IPS-20b (cell line): ENCODE data around the gene DAPK2.

Experiments used
- H3K27ac ChIP-seq: one replicate; pipeline ENCODE4 v1.5.1; 2013; ENCODE audit warnings: low read length
- H3K27me3 ChIP-seq: 2 replicates; pipeline ENCODE4 v1.6.1; 2013; ENCODE audit warnings: mild to moderate bottlenecking, low read length, inconsistent platforms; ENCODE audit not compliant: insufficient read depth
- H3K36me3 ChIP-seq: 2 replicates; pipeline ENCODE4 v1.6.1; 2013; ENCODE audit warnings: low read depth, mild to moderate bottlenecking, inconsistent platforms, low read length, moderate library complexity; ENCODE audit not compliant: insufficient read depth
- H3K4me1 ChIP-seq: 2 replicates; pipeline ENCODE4 v1.6.1; 2013; ENCODE audit warnings: mild to moderate bottlenecking, control low read depth, inconsistent platforms, low read length, moderate library complexity; ENCODE audit not compliant: insufficient read depth
- H3K4me3 ChIP-seq: 2 replicates; pipeline ENCODE4 v1.5.1; 2013; ENCODE audit warnings: mild to moderate bottlenecking, low read length, inconsistent platforms
- H3K9ac ChIP-seq: 2 replicates; pipeline ENCODE4 v1.6.1; 2013; ENCODE audit warnings: low read depth, mild to moderate bottlenecking, inconsistent platforms, low read length, moderate library complexity
- H3K9me3 ChIP-seq: 2 replicates; pipeline ENCODE4 v1.6.1; 2013; ENCODE audit warnings: mild to moderate bottlenecking, low read depth, low read length, inconsistent platforms; ENCODE audit not compliant: insufficient read depth

Gene DAPK2

DNA sequence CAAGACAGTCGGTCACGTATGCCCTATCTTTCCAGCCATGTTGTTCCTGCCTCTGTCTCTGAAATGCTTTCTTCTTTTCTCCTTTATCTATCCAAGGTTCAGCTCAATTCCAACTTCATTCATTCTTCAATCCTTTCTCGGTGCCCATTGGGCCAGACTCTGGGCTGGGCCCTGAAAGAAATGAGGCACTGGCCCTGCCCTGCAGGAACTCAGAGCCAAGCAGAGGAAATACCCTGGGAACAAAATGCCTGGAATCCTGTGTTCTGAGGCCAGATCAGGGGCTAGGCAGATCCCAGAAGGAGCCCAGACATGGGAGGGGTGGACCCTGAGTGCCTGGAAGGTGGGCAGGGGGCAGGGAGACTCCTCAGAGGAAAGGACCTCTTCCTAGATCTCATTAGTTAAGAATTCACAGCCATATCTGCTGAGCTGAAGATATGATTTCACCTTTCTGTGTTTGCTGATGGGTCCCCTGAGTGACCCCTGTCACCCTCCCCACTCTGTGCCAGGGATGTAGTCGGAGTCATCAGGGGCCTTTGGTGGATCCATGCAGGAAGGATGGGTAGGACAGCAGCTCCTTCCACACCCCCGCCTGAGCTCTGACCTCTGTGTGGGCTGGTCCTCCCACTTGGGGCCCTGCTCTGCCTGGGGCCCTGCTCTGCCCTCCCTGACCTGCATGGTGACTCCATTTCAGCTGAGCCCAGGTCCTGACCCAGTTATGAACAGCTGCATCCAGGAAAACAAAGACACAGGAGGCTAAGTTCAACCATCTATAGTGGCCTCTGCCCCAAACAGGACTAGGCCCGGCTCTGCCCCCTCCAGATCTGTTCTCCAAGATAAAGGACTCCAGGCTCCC, 5.3 kb upstream of the DAPK2 start:
- peaks cover 27% of the 10 kb centered on the region for H3K27me3 ChIP-seq
- no peak overlapping the region for H3K27ac ChIP-seq
- no peaks in the 10 kb centered on the region for H3K36me3 ChIP-seq
- no peaks in the 10 kb centered on the region for H3K9me3 ChIP-seq
- 0 out of 2 replicates have a peak, but pooled peaks cover 3% of the 10 kb centered on the region for H3K4me1 ChIP-seq
- no peak overlapping the region for H3K4me3 ChIP-seq
- no peak overlapping the region for H3K9ac ChIP-seq

DNA sequence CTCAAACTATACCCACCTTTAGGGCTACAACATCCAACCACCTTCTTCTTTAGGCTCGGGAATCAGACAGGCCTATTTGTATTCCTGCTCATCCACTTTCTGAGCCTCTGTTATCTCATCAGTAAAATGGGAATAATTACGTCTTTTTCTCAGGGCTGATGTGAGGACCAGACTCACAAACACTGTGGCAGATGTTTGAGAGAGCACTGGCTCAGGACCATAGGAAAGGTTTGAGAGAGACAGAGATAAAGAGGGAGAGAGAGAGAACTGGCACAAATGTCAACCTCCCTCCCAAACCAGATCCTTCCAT, 4.8 kb upstream of the DAPK2 start:
- Histone ChIP-seq H3K9me3 (no peaks in the 10 kb centered on the region), H3K9ac (no peak overlapping the region), H3K4me1 (0 out of 2 replicates have a peak, but pooled peaks cover 3% of the 10 kb centered on the region), H3K27me3 (peaks cover 30% of the 10 kb centered on the region), H3K27ac (no peak overlapping the region), H3K36me3 (no peaks in the 10 kb centered on the region), H3K4me3 (no peak overlapping the region)

DNA sequence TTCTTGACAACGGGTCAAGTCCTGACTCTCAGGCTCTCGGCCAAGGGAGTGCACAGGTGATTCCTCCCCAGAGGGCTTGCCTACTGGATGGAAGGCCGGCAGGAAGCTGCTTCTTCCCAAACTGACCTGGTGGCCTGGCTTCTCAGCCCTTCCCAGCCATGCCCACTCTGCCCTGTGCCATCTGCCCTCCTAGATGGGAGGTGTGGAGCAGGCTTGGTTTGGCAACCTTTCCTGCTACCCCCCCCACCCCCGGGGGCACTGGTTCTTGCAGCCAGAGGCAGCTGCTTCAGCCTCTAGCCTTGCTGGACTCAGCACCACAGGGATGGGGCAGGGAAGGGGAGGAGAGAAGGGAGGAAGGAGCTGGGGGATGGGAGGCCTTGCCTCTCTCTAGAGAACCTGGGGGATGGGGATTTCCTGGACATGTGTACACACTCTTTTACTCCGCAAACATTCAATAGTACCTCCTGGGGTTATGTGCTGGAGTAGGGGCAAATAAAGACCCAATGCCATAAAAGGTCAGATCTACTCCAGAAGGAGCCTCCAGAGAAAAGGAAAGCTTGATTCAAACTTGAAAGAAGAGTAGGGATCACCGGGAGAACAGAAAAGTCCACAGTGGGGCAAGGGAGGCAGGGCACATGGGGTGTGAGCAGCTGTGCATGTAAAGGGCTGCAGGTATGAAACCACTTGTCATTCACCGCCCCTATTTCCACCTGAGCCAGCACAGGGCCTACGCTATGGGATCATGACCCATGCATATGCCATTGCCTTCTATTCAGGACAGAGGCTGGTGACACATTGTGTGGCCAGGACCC, 4.2 kb upstream of the DAPK2 start:
- Histone ChIP-seq H3K27me3 (peaks cover 35% of the 10 kb centered on the region), H3K9ac (no peak overlapping the region), H3K27ac (no peak overlapping the region), H3K4me1 (0 out of 2 replicates have a peak, but pooled peaks cover 3% of the 10 kb centered on the region), H3K4me3 (no peak overlapping the region), H3K9me3 (no peaks in the 10 kb centered on the region), H3K36me3 (no peaks in the 10 kb centered on the region)

DNA sequence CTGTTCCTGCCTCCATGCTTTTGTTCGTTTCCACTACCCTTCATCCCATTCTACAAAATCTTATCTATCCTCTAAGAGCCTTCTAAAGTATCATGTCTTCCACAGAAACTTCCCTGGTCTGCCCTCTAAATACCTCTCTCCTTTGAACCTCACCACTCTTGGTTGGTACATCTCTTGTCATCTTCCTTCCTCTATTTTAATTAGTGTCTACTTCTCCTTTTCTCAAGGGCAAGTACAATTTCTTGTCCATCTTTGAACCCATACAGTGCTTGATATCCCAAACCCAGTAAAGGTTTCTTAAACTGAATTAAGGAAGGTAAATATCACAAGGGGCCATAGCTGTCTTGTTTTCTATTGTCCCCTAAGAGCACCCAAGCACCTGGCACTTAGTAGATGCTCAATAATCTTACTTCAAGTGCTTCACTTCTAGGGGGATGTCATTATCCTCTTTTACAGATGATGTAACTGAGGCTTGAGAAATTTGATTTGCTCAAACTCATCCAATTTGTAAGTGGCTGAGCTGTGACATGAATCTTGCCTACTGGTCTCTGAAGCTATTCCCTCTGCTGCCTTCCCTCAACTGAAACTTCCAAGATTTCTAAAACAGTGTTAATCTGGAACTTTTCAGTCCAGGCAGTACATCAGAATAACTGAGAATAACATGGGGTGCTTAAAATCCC, 2.6 kb upstream of the DAPK2 start:
- H3K27ac ChIP-seq: no peak overlapping the region
- H3K9me3 ChIP-seq: no peaks in the 10 kb centered on the region
- peaks cover 50% of the 10 kb centered on the region for H3K27me3 ChIP-seq
- H3K9ac ChIP-seq: no peak overlapping the region
- H3K4me3 ChIP-seq: no peak overlapping the region
- H3K36me3 ChIP-seq: no peaks in the 10 kb centered on the region
- H3K4me1 ChIP-seq: 0 out of 2 replicates have a peak, but pooled peaks cover 3% of the 10 kb centered on the region

GRCh38 chr15:64045774-64046420, 388 bp downstream of the DAPK2 start:
- H3K36me3 ChIP-seq: no peaks in the 10 kb centered on the region
- 0 out of 2 replicates have a peak, but pooled peaks cover 3% of the 10 kb centered on the region for H3K4me1 ChIP-seq
- peaks cover 54% of the 10 kb centered on the region for H3K27me3 ChIP-seq
- peak overlapping the region; percentile 68; the same call in 1 of the 2 replicates for H3K4me3 ChIP-seq
- H3K9ac ChIP-seq: peak overlapping the region; percentile 45; the same call in 1 of the 2 replicates
- H3K9me3 ChIP-seq: no peaks in the 10 kb centered on the region
- no peak overlapping the region for H3K27ac ChIP-seq

DNA sequence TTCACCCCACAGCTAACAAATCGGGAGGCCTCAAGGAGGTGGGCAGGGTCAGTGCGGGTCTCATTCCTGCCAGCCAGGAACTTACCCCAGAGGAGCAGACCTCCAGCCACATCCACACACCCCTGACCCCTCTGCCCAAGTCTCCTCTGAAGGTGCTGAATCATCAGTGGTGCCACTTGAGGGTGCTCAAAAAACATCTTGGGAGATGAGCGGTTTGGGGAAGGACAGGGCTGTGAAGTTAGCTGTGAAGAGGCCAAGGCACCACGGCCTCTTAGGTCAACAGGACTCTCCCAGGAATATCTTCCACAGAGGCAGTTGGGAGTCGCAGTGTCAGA, 1.2 kb downstream of the DAPK2 start:
- Histone ChIP-seq H3K9ac (no peak overlapping the region), H3K4me1 (0 out of 2 replicates have a peak, but pooled peaks cover 3% of the 10 kb centered on the region), H3K4me3 (no peak overlapping the region), H3K9me3 (no peaks in the 10 kb centered on the region), H3K27ac (no peak overlapping the region), H3K27me3 (peaks cover 54% of the 10 kb centered on the region), H3K36me3 (no peaks in the 10 kb centered on the region)

- Histone ChIP-seq H3K36me3 (no peaks in the 10 kb centered on the region), H3K9ac (no peak overlapping the region), H3K4me1 (0 out of 2 replicates have a peak, but pooled peaks cover 3% of the 10 kb centered on the region), H3K27me3 (peaks cover 52% of the 10 kb centered on the region), H3K4me3 (no peak overlapping the region), H3K9me3 (no peaks in the 10 kb centered on the region), H3K27ac (no peak overlapping the region)
Measured at GRCh38 chr15:64044300-64045100, 1.8 kb downstream of the DAPK2 start.

DNA sequence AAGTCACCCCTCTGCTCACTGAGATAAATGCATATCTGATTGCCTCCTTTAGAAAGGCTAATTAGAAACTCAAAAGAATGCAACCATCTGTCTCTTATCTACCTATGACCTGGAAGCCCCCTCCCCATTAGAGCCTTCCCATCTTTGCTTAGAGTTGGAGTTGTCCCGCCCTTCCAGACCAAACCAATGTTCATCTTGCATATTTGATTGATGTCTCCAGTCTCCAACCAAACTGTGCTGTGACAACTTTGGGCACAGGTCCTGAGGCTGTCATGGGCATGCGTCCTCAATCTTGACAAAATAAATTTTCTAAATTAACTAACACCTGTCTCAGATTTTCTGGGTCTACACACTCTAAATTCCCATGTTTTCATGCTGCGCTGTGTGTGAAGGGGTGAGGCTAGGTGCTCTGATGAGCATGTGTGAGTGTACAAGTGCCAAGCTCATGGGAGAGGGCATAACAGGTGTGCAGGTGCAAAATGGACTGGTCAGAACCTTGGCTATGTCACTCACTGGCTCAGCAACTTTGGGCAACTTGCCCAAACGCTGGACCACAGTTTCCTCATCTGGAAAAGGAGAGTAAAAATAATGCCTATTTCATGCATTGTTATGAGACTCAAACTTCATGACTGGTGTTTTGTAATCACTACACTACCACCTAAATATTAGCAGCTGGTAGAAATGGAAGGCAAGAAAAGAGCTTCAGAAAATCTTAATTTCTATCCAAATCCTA, 7.2 kb downstream of the DAPK2 start:
- Histone ChIP-seq H3K36me3 (no peaks in the 10 kb centered on the region), H3K27ac (no peak overlapping the region), H3K27me3 (peaks cover 5% of the 10 kb centered on the region; the same call in 1 of the 2 replicates), H3K4me1 (no peaks in the 10 kb centered on the region), H3K9ac (no peak overlapping the region), H3K9me3 (no peaks in the 10 kb centered on the region), H3K4me3 (no peak overlapping the region)

DNA sequence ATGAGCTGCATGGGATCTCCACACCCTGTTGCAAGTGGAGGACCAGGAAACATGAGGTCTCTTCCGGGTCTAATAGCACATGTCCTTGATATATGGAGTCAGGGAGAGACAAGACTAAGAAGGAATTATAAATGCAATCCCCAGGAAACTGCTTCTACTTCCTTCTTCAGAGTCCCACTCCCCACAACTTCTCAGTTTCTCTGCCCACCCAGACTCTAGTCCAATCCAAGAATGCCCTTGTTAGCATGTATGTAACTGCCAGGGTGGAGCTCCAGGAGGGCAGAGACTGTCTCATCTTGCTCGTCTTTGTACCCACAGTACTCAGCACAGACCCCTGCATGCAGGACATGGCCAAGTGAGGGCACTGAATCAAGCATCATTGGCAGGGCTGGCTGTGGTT, 8.3 kb downstream of the DAPK2 start:
- H3K36me3 ChIP-seq: no peaks in the 10 kb centered on the region
- no peaks in the 10 kb centered on the region for H3K27me3 ChIP-seq
- H3K9me3 ChIP-seq: no peaks in the 10 kb centered on the region
- no peaks in the 10 kb centered on the region for H3K4me1 ChIP-seq
- H3K9ac ChIP-seq: no peak overlapping the region
- no peak overlapping the region for H3K27ac ChIP-seq
- H3K4me3 ChIP-seq: no peak overlapping the region

GRCh38 chr15:64037116-64037515, 9.2 kb downstream of the DAPK2 start:
- Histone ChIP-seq H3K4me1 (no peaks in the 10 kb centered on the region), H3K9ac (no peak overlapping the region), H3K36me3 (no peaks in the 10 kb centered on the region), H3K4me3 (no peak overlapping the region), H3K27ac (no peak overlapping the region), H3K27me3 (no peaks in the 10 kb centered on the region), H3K9me3 (no peaks in the 10 kb centered on the region)
